SK-N-MC (cell line): ENCODE measurements around the gene MID1IP1.

ENCODE experiments used
- DNase-seq: peaks from one replicate; pipeline ENCODE4 v3.0.0-alpha.2; 2011; ENCODE audit warnings: low read depth, low spot score
- H3K27ac ChIP-seq: fragments of 200-600 bp; sonication (generic); 2 replicates; pipeline ENCODE4 v1.5.1; 2016; ENCODE audit warnings: mixed run types
- H3K36me3 ChIP-seq: fragments of 200-600 bp; sonication (generic); 2 replicates; pipeline ENCODE4 v1.6.1; 2017; ENCODE audit warnings: antibody characterized with exemption, low read length, mixed read lengths; ENCODE audit not compliant: insufficient read depth
- H3K4me3 ChIP-seq: fragments of 200-600 bp; sonication (generic); 2 replicates; pipeline ENCODE4 v1.5.1; 2016
- H3K9ac ChIP-seq: fragments of 200-600 bp; sonication (generic); 2 replicates; pipeline ENCODE4 v1.8.0; 2017; ENCODE audit warnings: mixed run types, mixed read lengths; ENCODE audit not compliant: insufficient read length
- H3K9me3 ChIP-seq: fragments of 200-600 bp; sonication (generic); 2 replicates; pipeline ENCODE4 v1.6.1; 2017; ENCODE audit warnings: low read depth, mild to moderate bottlenecking, antibody characterized with exemption, low read length, moderate library complexity, mixed read lengths
- EZH2 ChIP-seq: fragments of 200-600 bp; sonication (generic); IDR thresholded peaks from one replicate; pipeline ENCODE4 v1.6.1; 2017; ENCODE audit warnings: antibody characterized with exemption
- FOXP2 ChIP-seq: optimal IDR thresholded peaks from 2 replicates; pipeline ENCODE3; 2011; ENCODE audit warnings: mild to moderate bottlenecking, moderate library complexity; ENCODE audit not compliant: insufficient read depth; ENCODE audit errors: extremely low read length, control extremely low read depth
- POLR2AphosphoS5 ChIP-seq: IDR thresholded peaks from 2 replicates; pipeline ENCODE4 v1.6.1; 2012; ENCODE audit warnings: mild to moderate bottlenecking, low read depth, low read length, borderline replicate concordance

The MID1IP1 gene

DNA sequence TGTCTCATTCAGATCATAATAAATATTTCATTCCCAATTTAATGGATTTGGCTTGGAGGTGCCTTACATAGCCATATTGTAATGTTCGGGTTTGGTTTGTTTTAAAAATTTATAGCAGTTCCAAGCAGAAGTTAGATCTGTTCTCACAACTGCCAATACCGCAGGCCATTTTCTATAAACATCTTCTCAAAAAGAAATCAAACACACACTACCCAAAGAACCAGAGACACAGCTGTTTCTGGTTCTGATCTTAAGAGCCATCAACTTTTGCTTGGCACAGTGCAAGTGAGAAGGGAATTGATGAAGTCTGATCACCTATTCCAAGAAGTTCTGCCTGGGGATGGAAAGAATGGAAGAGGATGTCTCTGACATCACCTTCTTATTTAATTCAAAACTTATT, 22.9 kb downstream of the MID1IP1 start:
- no peaks in the 10 kb centered on the region for H3K9me3 ChIP-seq
- no peak for TF ChIP-seq POLR2AphosphoS5
- no peak for TF ChIP-seq FOXP2
- no peak for TF ChIP-seq EZH2
- H3K9ac ChIP-seq: no peak overlapping the region
- no peak overlapping the region for H3K4me3 ChIP-seq
- H3K27ac ChIP-seq: no peak overlapping the region
- no peak for DNase-seq
- H3K36me3 ChIP-seq: no peaks in the 10 kb centered on the region

DNA sequence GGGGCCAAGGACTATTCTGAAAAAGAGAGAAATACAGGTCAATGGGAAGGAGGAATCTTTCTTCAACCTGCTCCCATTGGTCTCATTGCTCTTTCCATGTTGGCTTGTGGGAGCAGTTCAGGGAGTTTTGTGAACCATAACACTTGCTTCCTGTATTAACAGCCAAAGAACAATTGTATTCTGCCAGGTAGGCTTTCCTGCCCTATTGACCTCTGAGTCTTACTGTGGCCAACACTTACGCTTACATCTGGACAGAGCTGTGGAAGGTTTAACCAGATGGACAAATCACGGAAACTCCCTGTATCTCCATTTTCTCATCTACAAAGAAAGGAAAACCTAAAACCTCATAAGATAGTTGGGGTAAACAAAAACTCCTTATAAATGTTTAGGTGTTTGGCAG, 30.7 kb downstream of the MID1IP1 start:
- Histone ChIP-seq H3K9ac (no peak overlapping the region), H3K27ac (no peak overlapping the region), H3K36me3 (no peaks in the 10 kb centered on the region), H3K9me3 (no peaks in the 10 kb centered on the region), H3K4me3 (no peak overlapping the region)
- TF ChIP-seq FOXP2: no peak
- TF ChIP-seq POLR2AphosphoS5: no peak
- no peak for TF ChIP-seq EZH2
- no peak for DNase-seq

- Histone ChIP-seq H3K4me3 (no peak overlapping the region), H3K9ac (no peak overlapping the region), H3K36me3 (no peaks in the 10 kb centered on the region), H3K27ac (no peak overlapping the region), H3K9me3 (no peaks in the 10 kb centered on the region)
- TF ChIP-seq FOXP2 (no peak), EZH2 (no peak), POLR2AphosphoS5 (no peak)
- DNase-seq: no peak
These were observed 36.1 kb downstream of the MID1IP1 start for GRCh38 chrX:38837389-38837788.

DNA sequence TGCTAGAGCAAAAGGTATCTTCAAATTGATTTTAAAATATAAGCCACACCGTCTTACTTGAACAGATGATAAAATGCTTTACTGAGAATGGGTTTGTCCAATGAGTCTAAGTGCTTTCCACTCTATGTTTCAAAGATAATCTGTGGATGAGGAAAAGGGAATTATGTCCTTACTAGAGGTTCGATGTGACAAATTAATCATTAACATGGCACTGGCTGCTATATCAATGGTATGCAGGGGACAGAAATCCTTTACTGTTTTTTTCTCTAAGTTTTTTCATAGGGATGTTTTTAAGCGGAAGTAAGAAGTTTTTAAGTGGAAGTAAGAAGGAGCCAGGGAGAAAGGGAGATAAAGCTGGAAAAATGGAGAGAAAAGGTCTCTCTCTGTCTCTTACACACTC, 38.0 kb downstream of the MID1IP1 start:
- Histone ChIP-seq H3K4me3 (no peak overlapping the region), H3K36me3 (no peaks in the 10 kb centered on the region), H3K27ac (no peak overlapping the region), H3K9ac (no peak overlapping the region), H3K9me3 (no peaks in the 10 kb centered on the region)
- DNase-seq: no peak
- TF ChIP-seq FOXP2 (no peak), EZH2 (no peak), POLR2AphosphoS5 (no peak)

GRCh38 chrX:38839944-38840343, 38.7 kb downstream of the MID1IP1 start:
- TF ChIP-seq POLR2AphosphoS5 (no peak), FOXP2 (no peak), EZH2 (no peak)
- Histone ChIP-seq H3K36me3 (no peaks in the 10 kb centered on the region), H3K4me3 (no peak overlapping the region), H3K9me3 (no peaks in the 10 kb centered on the region), H3K27ac (no peak overlapping the region), H3K9ac (no peak overlapping the region)
- DNase-seq: no peak

GRCh38 chrX:38841750-38842149, 40.5 kb downstream of the MID1IP1 start:
- Histone ChIP-seq H3K9me3 (no peaks in the 10 kb centered on the region), H3K36me3 (no peaks in the 10 kb centered on the region), H3K4me3 (no peak overlapping the region), H3K9ac (no peak overlapping the region), H3K27ac (no peak overlapping the region)
- DNase-seq: no peak
- TF ChIP-seq POLR2AphosphoS5 (no peak), EZH2 (no peak), FOXP2 (no peak)

DNA sequence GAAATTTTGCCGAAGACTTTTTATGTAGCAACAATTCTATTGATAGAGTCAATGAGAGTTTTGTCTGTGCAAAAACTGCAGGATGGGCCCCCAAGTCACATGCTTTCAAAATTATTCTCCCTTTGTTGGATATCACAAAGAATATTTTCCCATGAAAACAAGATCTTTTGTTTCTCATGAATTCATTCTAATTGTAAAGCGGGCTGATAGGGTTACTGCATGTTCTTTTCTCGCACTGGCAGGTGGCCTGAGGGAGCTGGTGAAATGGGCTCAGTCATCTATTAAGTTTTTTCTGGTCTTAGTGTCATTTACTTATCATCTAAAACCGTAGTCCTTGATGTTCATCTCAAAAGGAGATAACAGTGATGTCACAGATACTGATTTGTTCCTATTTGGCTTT, 44.2 kb downstream of the MID1IP1 start:
- no peak for DNase-seq
- Histone ChIP-seq H3K36me3 (no peaks in the 10 kb centered on the region), H3K9me3 (no peaks in the 10 kb centered on the region), H3K27ac (no peak overlapping the region), H3K9ac (no peak overlapping the region), H3K4me3 (no peak overlapping the region)
- no peak for TF ChIP-seq EZH2
- TF ChIP-seq FOXP2: no peak
- no peak for TF ChIP-seq POLR2AphosphoS5

DNA sequence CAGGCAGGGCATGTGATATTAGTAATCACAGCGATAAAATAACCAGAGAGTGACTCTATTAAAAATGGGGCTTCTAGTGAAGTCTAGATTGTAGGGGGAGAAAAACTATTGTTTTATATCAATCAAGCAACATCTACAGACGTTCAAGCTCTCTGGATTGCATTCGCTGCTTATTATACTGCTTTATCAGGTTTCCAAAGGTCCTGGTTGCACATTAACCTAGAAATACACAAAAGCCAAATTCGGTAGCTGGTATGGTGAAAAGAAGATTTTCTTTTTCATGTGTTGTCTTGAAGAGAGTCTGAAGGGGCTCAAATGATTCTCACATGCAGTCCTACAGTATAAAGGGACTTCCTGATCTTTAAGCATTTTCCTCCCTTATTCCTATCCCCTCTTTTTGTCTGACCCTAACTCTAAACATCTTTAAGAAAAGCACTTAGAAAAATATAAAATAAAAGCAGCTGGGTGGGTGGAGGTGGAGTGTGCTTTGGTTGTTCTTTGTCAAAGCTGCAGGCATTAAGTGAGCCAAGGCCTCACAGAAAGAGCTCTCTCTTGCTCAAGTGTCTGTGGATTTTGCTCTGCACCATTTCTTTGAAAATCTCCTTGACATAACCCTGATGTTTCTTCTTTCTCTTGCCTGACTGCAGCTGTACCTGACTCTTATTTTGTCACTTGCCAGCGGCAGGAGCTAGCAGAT, 46.1 kb downstream of the MID1IP1 start:
- H3K4me3 ChIP-seq: no peak overlapping the region
- no peak for DNase-seq

DNA sequence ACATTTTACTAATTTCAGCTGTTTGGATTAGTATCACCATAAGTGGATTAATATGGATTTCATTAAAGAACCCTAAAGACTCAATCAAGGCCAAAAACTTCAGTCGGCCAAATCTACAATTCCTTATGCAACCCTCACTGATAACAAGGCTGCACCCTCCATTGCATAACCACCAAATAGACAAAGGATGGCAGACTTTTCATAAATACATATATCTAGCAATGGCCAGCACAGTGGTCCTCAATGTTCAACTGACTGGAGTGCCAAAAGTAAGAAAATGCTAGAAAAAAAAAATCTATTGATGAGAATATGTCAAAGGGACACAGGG, 46.6 kb downstream of the MID1IP1 start:
- Histone ChIP-seq H3K4me3 (no peak overlapping the region), H3K9ac (no peak overlapping the region), H3K9me3 (no peaks in the 10 kb centered on the region), H3K27ac (no peak overlapping the region), H3K36me3 (no peaks in the 10 kb centered on the region)
- no peak for DNase-seq
- no peak for TF ChIP-seq EZH2
- no peak for TF ChIP-seq POLR2AphosphoS5
- TF ChIP-seq FOXP2: no peak

More for the DNA sequence above, 46.1 kb downstream of the MID1IP1 start:
- Histone ChIP-seq H3K9ac (no peak overlapping the region), H3K36me3 (no peaks in the 10 kb centered on the region), H3K9me3 (no peaks in the 10 kb centered on the region), H3K27ac (no peak overlapping the region)
- TF ChIP-seq FOXP2 (no peak), EZH2 (no peak), POLR2AphosphoS5 (no peak)
